Smooth muscle cell (in vitro differentiated cells): ENCODE results near the gene NR2F2. TPM values are rescaled to one million over a fixed set of nuclear protein-coding genes. Genes with fewer than 3 reads are reported as not detected.

Source experiments
- DNase-seq: peaks from one replicate; lab custom pipeline; 2025; ENCODE audit not compliant: unreplicated experiment; lab: John Stamatoyannopoulos, UW
- H2AFZ ChIP-seq: fragments of 200-600 bp; sonication (generic); 2 replicates; pipeline ENCODE4 v1.6.0; 2016; ENCODE audit warnings: antibody characterized with exemption, low read depth, mild to moderate bottlenecking
- H3F3A ChIP-seq: fragments of 200-600 bp; sonication (generic); 2 replicates; pipeline ENCODE4 v1.6.0; 2017; ENCODE audit warnings: antibody characterized with exemption, low read depth
- H3K27ac ChIP-seq: fragments of 200-600 bp; sonication (generic); 2 replicates; pipeline ENCODE4 v1.5.1; 2016; ENCODE audit warnings: low read depth, mild to moderate bottlenecking
- H3K27me3 ChIP-seq: fragments of 200-600 bp; sonication (generic); 2 replicates; pipeline ENCODE4 v1.6.1; 2016; ENCODE audit warnings: low read depth, mild to moderate bottlenecking
- H3K36me3 ChIP-seq: fragments of 200-600 bp; sonication (generic); 2 replicates; pipeline ENCODE4 v1.5.1; 2016; ENCODE audit warnings: low read depth
- H3K4me1 ChIP-seq: fragments of 200-600 bp; sonication (generic); 2 replicates; pipeline ENCODE4 v1.5.1; 2016; ENCODE audit warnings: low read depth
- H3K4me2 ChIP-seq: fragments of 200-600 bp; sonication (generic); 2 replicates; pipeline ENCODE4 v1.6.0; 2016; ENCODE audit warnings: mild to moderate bottlenecking
- H3K4me3 ChIP-seq: fragments of 200-600 bp; sonication (generic); 2 replicates; pipeline ENCODE4 v1.5.1; 2016; ENCODE audit warnings: mild to moderate bottlenecking
- H3K79me2 ChIP-seq: fragments of 200-600 bp; sonication (generic); 2 replicates; pipeline ENCODE4 v1.6.0; 2016; ENCODE audit warnings: low read depth, mild to moderate bottlenecking
- H3K9ac ChIP-seq: fragments of 200-600 bp; sonication (generic); 2 replicates; pipeline ENCODE4 v1.6.0; 2016; ENCODE audit warnings: low read depth
- H3K9me3 ChIP-seq: fragments of 200-600 bp; sonication (generic); replicated peaks from 2 replicates; pipeline ENCODE4 v1.5.1; 2016; ENCODE audit warnings: low read depth
- H4K20me1 ChIP-seq: fragments of 200-600 bp; sonication (generic); 2 replicates; pipeline ENCODE4 v1.6.0; 2016; ENCODE audit warnings: low read depth
- WGBS: methylation state at CpG from one replicate; pipeline ENCODE4 v1.1.7; 2016; ENCODE audit warnings: low lambda C conversion rate; 5-methylcytosine and 5-hydroxymethylcytosine counted together
- polyA plus RNA-seq: library from polyadenylated mRNA; unstranded; fragments of >200 nt; fragmentation: Nextera tagmentation; extraction: Ambion mirVana; gene quantifications from 2 replicates; pipeline ENCODE4 v1.2.1, GENCODE V29; 2016
- total RNA-seq: library from RNA; depleted of rRNA; stranded (reverse); fragments of >200 nt; gene quantifications from 2 replicates; pipeline ENCODE4 v1.2.3, GENCODE V29; 2014
- TF ChIP-seq, protein P1 (sequence below): fragments of 200-600 bp; sonication (generic); IDR thresholded peaks from 2 replicates; pipeline ENCODE4 v1.5.1; 2017; ENCODE audit warnings: borderline replicate concordance, mild to moderate bottlenecking, antibody characterized with exemption; ENCODE audit not compliant: insufficient read depth, poor library complexity, severe bottlenecking

The NR2F2 gene
- total and polyA plus RNA-seq, 2 experiments from 2014 or later = 4.7 to 9.8 TPM

DNA sequence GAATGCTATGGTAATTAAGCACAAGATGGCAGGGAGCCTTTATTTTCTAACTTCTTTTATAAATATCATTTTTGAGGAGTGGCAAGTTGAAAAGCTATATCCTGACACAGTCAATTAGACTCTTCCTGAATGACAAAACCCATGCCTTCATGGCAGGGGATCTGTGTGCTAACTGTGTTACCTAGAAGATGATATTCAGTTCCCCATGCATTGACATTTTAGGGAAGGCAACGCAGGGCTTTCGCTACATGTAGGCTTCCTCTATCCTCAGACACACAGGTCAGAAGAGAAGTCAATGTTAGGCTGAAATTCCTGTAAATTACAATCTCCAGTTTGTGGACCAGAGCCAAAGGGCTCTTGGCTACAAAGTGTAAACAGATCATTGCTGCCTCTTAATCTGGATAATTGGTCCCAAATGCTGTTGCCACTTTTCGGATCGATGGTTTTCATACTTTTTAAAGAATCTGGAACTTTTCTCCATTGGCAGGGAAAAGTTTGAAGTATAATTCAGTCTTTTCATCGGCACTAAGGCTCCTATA is 22.6 kb upstream of the NR2F2 start:
- Histone ChIP-seq H2AFZ (no peak overlapping the region), H3K4me1 (peaks cover 9% of the 10 kb centered on the region), H3K4me3 (no peak overlapping the region), H3F3A (no peaks in the 10 kb centered on the region), H3K27me3 (peaks cover 6% of the 10 kb centered on the region), H3K4me2 (no peak overlapping the region), H3K79me2 (no peaks in the 10 kb centered on the region), H3K27ac (no peak overlapping the region), H3K9me3 (no peaks in the 10 kb centered on the region), H3K36me3 (no peaks in the 10 kb centered on the region), H4K20me1 (no peaks in the 10 kb centered on the region), H3K9ac (no peak overlapping the region)
- TF ChIP-seq, protein P1, sequence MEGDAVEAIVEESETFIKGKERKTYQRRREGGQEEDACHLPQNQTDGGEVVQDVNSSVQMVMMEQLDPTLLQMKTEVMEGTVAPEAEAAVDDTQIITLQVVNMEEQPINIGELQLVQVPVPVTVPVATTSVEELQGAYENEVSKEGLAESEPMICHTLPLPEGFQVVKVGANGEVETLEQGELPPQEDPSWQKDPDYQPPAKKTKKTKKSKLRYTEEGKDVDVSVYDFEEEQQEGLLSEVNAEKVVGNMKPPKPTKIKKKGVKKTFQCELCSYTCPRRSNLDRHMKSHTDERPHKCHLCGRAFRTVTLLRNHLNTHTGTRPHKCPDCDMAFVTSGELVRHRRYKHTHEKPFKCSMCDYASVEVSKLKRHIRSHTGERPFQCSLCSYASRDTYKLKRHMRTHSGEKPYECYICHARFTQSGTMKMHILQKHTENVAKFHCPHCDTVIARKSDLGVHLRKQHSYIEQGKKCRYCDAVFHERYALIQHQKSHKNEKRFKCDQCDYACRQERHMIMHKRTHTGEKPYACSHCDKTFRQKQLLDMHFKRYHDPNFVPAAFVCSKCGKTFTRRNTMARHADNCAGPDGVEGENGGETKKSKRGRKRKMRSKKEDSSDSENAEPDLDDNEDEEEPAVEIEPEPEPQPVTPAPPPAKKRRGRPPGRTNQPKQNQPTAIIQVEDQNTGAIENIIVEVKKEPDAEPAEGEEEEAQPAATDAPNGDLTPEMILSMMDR = no peak
- 60% methylated on average over 5 of the region's 5 CpGs for WGBS
- no peak for DNase-seq

DNA sequence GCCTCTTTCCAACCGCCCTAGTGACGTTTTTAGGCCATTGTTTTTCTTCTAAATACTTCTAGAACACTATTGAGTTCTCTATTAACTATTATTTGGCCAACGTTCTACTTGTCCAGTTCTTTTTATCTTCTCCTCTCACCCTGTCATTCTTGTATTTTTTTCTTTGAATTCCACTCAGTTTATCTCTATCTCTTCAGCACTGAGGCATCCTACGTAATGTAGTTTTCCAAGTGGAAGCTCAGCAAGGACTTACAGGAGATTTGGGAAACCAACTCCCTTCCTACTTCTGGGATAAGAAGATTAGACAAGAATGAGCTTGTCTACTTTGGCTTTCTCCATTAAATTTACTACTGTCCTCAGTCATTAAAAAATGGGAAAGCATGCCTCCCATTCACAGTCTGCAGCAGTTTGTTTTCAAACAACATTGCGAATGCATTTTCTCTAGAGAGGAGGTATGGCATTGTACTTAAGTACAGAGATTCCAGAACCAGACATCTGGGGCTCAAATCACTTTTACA is 21.3 kb upstream of the NR2F2 start:
- no peak for DNase-seq
- Histone ChIP-seq H3K79me2 (no peaks in the 10 kb centered on the region), H3K4me3 (no peak overlapping the region), H3F3A (no peaks in the 10 kb centered on the region), H3K36me3 (no peaks in the 10 kb centered on the region), H4K20me1 (no peaks in the 10 kb centered on the region), H3K27ac (peak overlapping the region; percentile 28), H3K4me2 (peak overlapping the region; percentile 59), H3K9ac (no peak overlapping the region), H3K9me3 (no peaks in the 10 kb centered on the region), H3K27me3 (peaks cover 18% of the 10 kb centered on the region), H2AFZ (no peak overlapping the region), H3K4me1 (peaks cover 9% of the 10 kb centered on the region)
- TF ChIP-seq, protein P1 = no peak
- 26% methylated on average over 5 of the region's 5 CpGs for WGBS

DNA sequence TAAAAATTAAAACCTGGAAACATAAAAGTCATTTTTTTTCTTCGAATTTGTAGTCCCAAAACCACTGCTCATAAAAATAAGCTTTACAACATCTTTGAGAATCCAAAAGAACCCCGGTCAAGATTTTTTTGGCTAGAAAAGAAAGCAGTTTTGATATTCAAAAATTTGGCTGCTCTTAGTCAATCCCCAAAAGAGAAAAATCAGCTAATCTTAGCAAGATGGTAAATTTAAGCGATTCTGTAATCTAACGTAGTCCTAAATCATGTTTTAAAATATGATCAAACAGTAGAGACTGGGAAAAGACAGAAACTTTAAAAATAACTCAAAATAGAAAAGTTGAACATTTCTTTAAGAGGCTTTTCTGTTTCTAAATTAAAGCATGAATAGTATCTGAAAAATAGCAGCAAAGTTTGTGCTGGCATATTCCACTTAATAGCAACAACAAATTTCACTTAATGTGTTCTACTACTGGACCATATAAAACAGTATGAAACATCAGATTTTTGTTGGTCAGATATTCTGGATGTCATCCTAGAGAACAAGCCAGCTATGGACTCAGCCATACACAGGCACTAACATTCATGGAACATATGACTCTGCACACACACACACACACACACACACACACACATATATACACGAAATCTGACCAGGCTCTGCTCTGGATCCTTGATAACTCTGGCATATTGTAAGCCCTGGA is 19.1 kb upstream of the NR2F2 start:
- Histone ChIP-seq H3K4me2 (no peak overlapping the region), H3F3A (no peaks in the 10 kb centered on the region)

More for the DNA sequence above, 19.1 kb upstream of the NR2F2 start:
- Histone ChIP-seq H4K20me1 (no peaks in the 10 kb centered on the region), H3K4me1 (peaks cover 9% of the 10 kb centered on the region), H3K36me3 (no peaks in the 10 kb centered on the region), H3K27ac (no peak overlapping the region), H2AFZ (no peak overlapping the region), H3K9me3 (no peaks in the 10 kb centered on the region), H3K4me3 (no peak overlapping the region), H3K79me2 (no peaks in the 10 kb centered on the region), H3K9ac (no peak overlapping the region), H3K27me3 (peaks cover 41% of the 10 kb centered on the region)
- DNase-seq = no peak
- TF ChIP-seq, protein P1 = no peak
- 86% methylated on average over 5 of the region's 5 CpGs for WGBS
